Endothelial cell of umbilical vein (primary cell): Measurements from ENCODE around the gene LRP1-AS. TPM values are rescaled to one million over a fixed set of nuclear protein-coding genes. Genes with fewer than 3 reads are reported as not detected.

Experiments used
- BruUV-seq: library from RNA; stranded (reverse); fragments of 400-500 nt; replicated peaks from 2 replicates; lab custom pipeline; 2021; lab: Mats Ljungman, UMichigan
- CTCF ChIA-PET: fragments of 300-600, 350-600 bp; sonication (Branson Sonifier 250); formaldehyde crosslinking; loops from one replicate; lab custom pipeline; 2021; ENCODE audit warnings: antibody characterized with exemption, inconsistent platforms; lab: Charles Lee
- POLR2A ChIA-PET: fragments of 300-600, 350-600 bp; sonication (Branson Sonifier 250); formaldehyde crosslinking; loops from one replicate; lab custom pipeline; 2021; ENCODE audit warnings: antibody characterized with exemption, inconsistent platforms; lab: Charles Lee
- DNase-seq: peaks from one replicate; pipeline ENCODE4 v3.0.0-alpha.2; 2011; ENCODE audit warnings: low read depth, low spot score
- FAIRE-seq: peaks from 2 replicates; lab custom pipeline; 2011; peaks lifted over from hg19 to GRCh38; lab: Jason Lieb, UNC
- H2AFZ ChIP-seq: 2 replicates; pipeline ENCODE4 v1.6.0; 2012; ENCODE audit warnings: low read depth, low read length, control low read depth, inconsistent platforms
- H3K27ac ChIP-seq: 2 replicates; pipeline ENCODE4 v1.5.1; 2011; ENCODE audit warnings: low read depth, mild to moderate bottlenecking, control low read depth, low read length, moderate library complexity; ENCODE audit not compliant: insufficient read depth
- H3K27me3 ChIP-seq, 2 experiments: 2 replicates each; pipeline versions ENCODE4 v1.6.0 to v1.6.1; 2011; ENCODE audit warnings: low read length in 2 of 2, mixed read lengths in 1 of 2; ENCODE audit not compliant: control insufficient read depth in 2 of 2, insufficient read depth in 2 of 2
- H3K36me3 ChIP-seq, 2 experiments: 2 replicates in 1 of 2; 3 replicates in 1 of 2; pipeline ENCODE4 v1.5.1; 2011; ENCODE audit warnings: low read length in 2 of 2, mild to moderate bottlenecking in 1 of 2, moderate library complexity in 1 of 2; ENCODE audit not compliant: control insufficient read depth in 2 of 2, insufficient read depth in 2 of 2; ENCODE audit errors: extremely low read depth in 1 of 2
- H3K4me1 ChIP-seq: 3 replicates; pipeline ENCODE4 v1.5.1; 2011; ENCODE audit warnings: mild to moderate bottlenecking, low read length; ENCODE audit not compliant: control insufficient read depth, insufficient read depth; ENCODE audit errors: extremely low read depth
- H3K4me2 ChIP-seq: 2 replicates; pipeline ENCODE4 v1.6.1; 2011; ENCODE audit warnings: low read length, control low read depth, mixed read lengths; ENCODE audit not compliant: insufficient read depth
- H3K4me3 ChIP-seq, 3 experiments: fragments of 200-600 bp in 1 of 3; sonication (generic), shearing (Covaris generic) in 1 of 3; replicated peaks in 1 of 3; 2 replicates each; pipeline ENCODE4 v1.5.1; 2011 to 2016; ENCODE audit warnings: control low read depth in 3 of 3, low read length in 3 of 3, mild to moderate bottlenecking in 2 of 3, inconsistent platforms in 1 of 3, low read depth in 1 of 3, moderate library complexity in 1 of 3; ENCODE audit not compliant: insufficient read depth in 1 of 3
- H3K79me2 ChIP-seq: 2 replicates; pipeline ENCODE4 v1.6.0; 2012; ENCODE audit warnings: low read length, inconsistent platforms; ENCODE audit not compliant: control insufficient read depth, insufficient read depth
- H3K9ac ChIP-seq: replicated peaks from 2 replicates; pipeline ENCODE3; 2011; ENCODE audit warnings: low read length, control low read depth; ENCODE audit not compliant: insufficient read depth; ENCODE audit errors: extremely low read depth
- H3K9me1 ChIP-seq: replicated peaks from 3 replicates; pipeline ENCODE4 v1.6.0; 2011; ENCODE audit warnings: mild to moderate bottlenecking, low read length; ENCODE audit not compliant: control insufficient read depth, insufficient read depth; ENCODE audit errors: extremely low read depth
- H3K9me3 ChIP-seq: replicated peaks from 2 replicates; pipeline ENCODE4 v1.5.1; 2012; ENCODE audit warnings: low read length, inconsistent platforms; ENCODE audit not compliant: control insufficient read depth, insufficient read depth
- H4K20me1 ChIP-seq: replicated peaks from 2 replicates; pipeline ENCODE3; 2011; ENCODE audit warnings: mild to moderate bottlenecking, low read length; ENCODE audit not compliant: control insufficient read depth, insufficient read depth; ENCODE audit errors: extremely low read depth
- EZH2 ChIP-seq: IDR thresholded peaks from 2 replicates; pipeline ENCODE4 v1.6.1; 2012; ENCODE audit warnings: borderline replicate concordance, low read depth, mild to moderate bottlenecking, moderate library complexity, low read length, inconsistent platforms; ENCODE audit not compliant: severe bottlenecking
- FOS ChIP-seq: IDR thresholded peaks from 2 replicates; pipeline ENCODE4 v1.6.1; 2011; ENCODE audit warnings: mild to moderate bottlenecking, low read length, moderate library complexity, borderline replicate concordance; ENCODE audit not compliant: insufficient read depth
- GATA2 ChIP-seq: IDR thresholded peaks from 2 replicates; pipeline ENCODE4 v1.7.0; 2011; ENCODE audit warnings: low read depth, mild to moderate bottlenecking, moderate library complexity, mixed read lengths, low read length; ENCODE audit not compliant: insufficient read length, insufficient read depth
- JUN ChIP-seq: IDR thresholded peaks from 2 replicates; pipeline ENCODE4 v1.6.1; 2011; ENCODE audit warnings: borderline replicate concordance, low read depth; ENCODE audit not compliant: insufficient read length, insufficient read depth
- MYC ChIP-seq: IDR thresholded peaks from one replicate; pipeline ENCODE4 v1.6.1; 2011; ENCODE audit warnings: mild to moderate bottlenecking, low read depth, low read length
- POLR2A ChIP-seq: IDR thresholded peaks from 2 replicates; pipeline ENCODE4 v1.6.1; 2012; ENCODE audit warnings: low read depth, mild to moderate bottlenecking, control low read depth, low read length
- POLR2AphosphoS5 ChIP-seq: IDR thresholded peaks from 2 replicates; pipeline ENCODE4 v1.6.1; 2012; ENCODE audit warnings: low read depth, mild to moderate bottlenecking, control low read depth, low read length, moderate library complexity; ENCODE audit not compliant: insufficient read depth
- dilution Hi-C: fragments of 300-500 bp; cut with MboI; formaldehyde crosslinking; loops from one replicate; pipeline ENCODE4 v1.15.0; 2019; ENCODE audit warnings: low sequenced_read_pairs; ENCODE audit not compliant: extremely low pct_ligation_motif_present
- intact Hi-C: fragments of 100-400 bp; cut with micrococcal nuclease; formaldehyde crosslinking; loops from one replicate; pipeline ENCODE4 v1.10.0; 2022
- polyA plus RNA-seq, 4 experiments: library from polyadenylated mRNA; depleted of rRNA in 3 of 4; stranded (reverse) in 3 of 4; unstranded in 1 of 4; fragments of >200 nt; gene quantifications; 2 replicates each; pipeline versions ENCODE4 v1.2.1 to v1.2.3, GENCODE V29; 2011 to 2012; ENCODE audit warnings: missing spikeins in 1 of 4
- total RNA-seq: library from RNA; stranded (reverse); gene quantifications from 2 replicates; pipeline ENCODE4 v1.2.3, GENCODE V29; 2021
- TF ChIP-seq, protein P1 (sequence below): IDR thresholded peaks from 2 replicates; pipeline ENCODE4 v1.6.1; 2011; ENCODE audit not compliant: insufficient read depth, insufficient read length
- TF ChIP-seq, protein P2 (sequence below), 2 donors: IDR thresholded peaks; 1 replicate in 1 of 2; 2 replicates in 1 of 2; pipeline ENCODE4 v1.5.1; 2011; ENCODE audit warnings: low read length in 2 of 2, mild to moderate bottlenecking in 2 of 2, moderate library complexity in 2 of 2, control low read depth in 1 of 2, inconsistent platforms in 1 of 2, low read depth in 1 of 2; ENCODE audit not compliant: insufficient read depth in 1 of 2; ENCODE audit errors: extremely low read depth in 1 of 2

LRP1-AS gene
- total and polyA plus RNA-seq, 2 donors (not counting 3 experiments of a cell fraction or from before 2014, with no cell fraction given) = not detected

- CTCF ChIA-PET = interaction anchor here (1.3 to 13.0 kb wide), 2 partner anchors 41 to 54 kb away, joined by 3 to 429 read pairs; partner anchors contain the start of gene LRP1
These were observed 18.3 kb upstream of the LRP1-AS start for GRCh38 chr12:57165741-57166140.

More at GRCh38 chr12:57165741-57166140, 18.3 kb upstream of the LRP1-AS start:
- H3K27me3 ChIP-seq = no peaks in the 10 kb centered on the region
- TF ChIP-seq, protein P1, sequence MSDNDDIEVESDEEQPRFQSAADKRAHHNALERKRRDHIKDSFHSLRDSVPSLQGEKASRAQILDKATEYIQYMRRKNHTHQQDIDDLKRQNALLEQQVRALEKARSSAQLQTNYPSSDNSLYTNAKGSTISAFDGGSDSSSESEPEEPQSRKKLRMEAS = no peak
- no peak for TF ChIP-seq MYC
- TF ChIP-seq FOS = no peak
- no peak for TF ChIP-seq POLR2A
- TF ChIP-seq, protein P2, sequence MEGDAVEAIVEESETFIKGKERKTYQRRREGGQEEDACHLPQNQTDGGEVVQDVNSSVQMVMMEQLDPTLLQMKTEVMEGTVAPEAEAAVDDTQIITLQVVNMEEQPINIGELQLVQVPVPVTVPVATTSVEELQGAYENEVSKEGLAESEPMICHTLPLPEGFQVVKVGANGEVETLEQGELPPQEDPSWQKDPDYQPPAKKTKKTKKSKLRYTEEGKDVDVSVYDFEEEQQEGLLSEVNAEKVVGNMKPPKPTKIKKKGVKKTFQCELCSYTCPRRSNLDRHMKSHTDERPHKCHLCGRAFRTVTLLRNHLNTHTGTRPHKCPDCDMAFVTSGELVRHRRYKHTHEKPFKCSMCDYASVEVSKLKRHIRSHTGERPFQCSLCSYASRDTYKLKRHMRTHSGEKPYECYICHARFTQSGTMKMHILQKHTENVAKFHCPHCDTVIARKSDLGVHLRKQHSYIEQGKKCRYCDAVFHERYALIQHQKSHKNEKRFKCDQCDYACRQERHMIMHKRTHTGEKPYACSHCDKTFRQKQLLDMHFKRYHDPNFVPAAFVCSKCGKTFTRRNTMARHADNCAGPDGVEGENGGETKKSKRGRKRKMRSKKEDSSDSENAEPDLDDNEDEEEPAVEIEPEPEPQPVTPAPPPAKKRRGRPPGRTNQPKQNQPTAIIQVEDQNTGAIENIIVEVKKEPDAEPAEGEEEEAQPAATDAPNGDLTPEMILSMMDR (IDR thresholded peaks at IDR 0.05; ENCODE audit: extremely low read depth in 1 of 2, insufficient read depth in 1 of 2, low read depth in 1 of 2, low read length in 2 of 2) = no peak
- no peak for TF ChIP-seq JUN
- TF ChIP-seq POLR2AphosphoS5 = no peak
- TF ChIP-seq EZH2 = no peak
- TF ChIP-seq GATA2 = no peak
- no peaks in the 10 kb centered on the region for H3K4me1 ChIP-seq
- no peak overlapping the region for H3K4me3 ChIP-seq
- dilution Hi-C loops (no loop called here), intact Hi-C loops (no loop called here)
- H3K9ac ChIP-seq = no peak overlapping the region
- BruUV-seq = no TSS peak
- no peak overlapping the region for H3K4me2 ChIP-seq
- DNase-seq (no peak), FAIRE-seq (no peak)
- no peaks in the 10 kb centered on the region for H3K9me3 ChIP-seq
- no peaks in the 10 kb centered on the region for H4K20me1 ChIP-seq
- H2AFZ ChIP-seq = no peak overlapping the region
- no peaks in the 10 kb centered on the region for H3K9me1 ChIP-seq
- POLR2A ChIA-PET = no interaction called here
- no peak overlapping the region for H3K27ac ChIP-seq
- no peaks in the 10 kb centered on the region for H3K79me2 ChIP-seq
- H3K36me3 ChIP-seq = no peaks in the 10 kb centered on the region
